ENCODE measurements around the gene TSPAN10. TPM values are rescaled to one million over a fixed set of nuclear protein-coding genes. Genes with fewer than 3 reads are reported as not detected.

Gene TSPAN10
- total and polyA plus RNA-seq, 9 of the 15 experiments (the other 6 are each of a cell fraction or from before 2014, with no cell fraction given) = 0.05 to 0.31 (median 0.13) TPM; not detected in 1

- in situ Hi-C loops (cut with MboI) (no loop called here), intact Hi-C loops (cut with micrococcal nuclease) (no loop called here)
- Histone ChIP-seq H3K9ac (ENCODE audit: insufficient read depth in 1 of 2, low read depth in 2 of 2, low read length in 2 of 2) (no peak overlapping the region), H3K36me3 (ENCODE audit: control insufficient read depth, insufficient read depth, low read length) (peaks cover 87% of the 10 kb centered on the region), H4K20me1 (replicated peaks; ENCODE audit: control insufficient read depth, insufficient read depth, low read length) (no peaks in the 10 kb centered on the region; the same call in 1 of the 2 replicates), H2AFZ (ENCODE audit: low read depth, low read length) (no peak overlapping the region), H3K9me1 (ENCODE audit: control insufficient read depth, insufficient read depth, low read length) (no peaks in the 10 kb centered on the region), H3K27ac (ENCODE audit: extremely low read depth, low read depth, low read length) (no peak overlapping the region), H3K4me1 (replicated peaks in 1 of 2; ENCODE audit: control insufficient read depth in 2 of 2, insufficient read depth in 2 of 2, low read length in 2 of 2) (no peaks in the 10 kb centered on the region), H3K79me2 (ENCODE audit: control insufficient read depth, insufficient read depth, low read length) (peaks cover 20% of the 10 kb centered on the region), H3K9me3 (replicated peaks; ENCODE audit: control insufficient read depth, insufficient read depth, low read depth, low read length) (no peaks in the 10 kb centered on the region; the same call in 1 of the 2 replicates), H3K4me2 (ENCODE audit: insufficient read depth, low read length) (no peak overlapping the region), H3K4me3 (no peak overlapping the region), H3K27me3 (ENCODE audit: control insufficient read depth in 2 of 2, insufficient read depth in 2 of 2, low read length in 2 of 2) (no peaks in the 10 kb centered on the region)
- BruUV-seq (replicated peaks) = no TSS peak
- CTCF ChIA-PET (ENCODE audit: low intra/inter-chr PET ratio) = interaction anchor here (0.7 to 1.8 kb wide), 3 partner anchors 348 to 500 kb away, joined by 3 to 10 read pairs (median 3); no protein-coding TSS in a partner anchor
- FAIRE-seq = peak; percentile 87
- peak; percentile 56 to 67 (median 61) for DNase-seq (ENCODE audit: extremely low read depth in 1 of 4, low spot score in 3 of 4)
- WGBS (ENCODE audit: insufficient coverage, low coverage, missing lambda C conversion rate) = 56% methylated on average over 9 of the region's 9 CpGs
- peak; percentile 98 for ATAC-seq
- POLR2A ChIA-PET = interaction anchor here (0.6 to 2.6 kb wide), 4 partner anchors 13 to 106 kb away, joined by 3 to 10 read pairs (median 4); no protein-coding TSS in a partner anchor
- TF ChIP-seq ZNF609 (CRISPR knock-in tag; IDR thresholded peaks at IDR 0.05; ENCODE audit: borderline replicate concordance) (no peak), CTCF (IDR thresholded peaks at IDR 0.05 in 2 of 3, conservative IDR thresholded peaks at IDR 0.05 in 1 of 3; ENCODE audit: insufficient read depth in 2 of 3, low read depth in 1 of 3, low read length in 3 of 3) (peak; percentile 50 to 80 (median 77); a peak in 5 of 6 replicates), RAD21 (CRISPR knock-in tag; conservative IDR thresholded peaks at IDR 0.05 in 1 of 2, IDR thresholded peaks at IDR 0.05 in 1 of 2) (peak in 1 of 2 experiments; percentile 46; a peak in 3 of 4 replicates), SMC3 (conservative IDR thresholded peaks at IDR 0.05; ENCODE audit: insufficient read depth, low read depth, low read length) (peak; percentile 24; the same call in 1 of the 2 replicates), TBP (optimal IDR thresholded peaks at IDR 0.05; ENCODE audit: low read depth, low read length) (no peak), MECOM (CRISPR knock-in tag; IDR thresholded peaks at IDR 0.05) (no peak), GABPB1 (CRISPR knock-in tag; IDR thresholded peaks at IDR 0.05) (no peak), HMG20A (CRISPR knock-in tag; conservative IDR thresholded peaks at IDR 0.05) (no peak), NFATC3 (IDR thresholded peaks at IDR 0.05) (no peak)
Observed at GRCh38 chr17:81601525-81602120, 35.4 kb upstream of the TSPAN10 start.
